Nephron progenitor cell (in vitro differentiated cells): ENCODE results near the gene RNF26.

Experiments used
- DNase-seq: peaks from one replicate; pipeline ENCODE4 v3.0.0; 2021
- H3K27ac Mint-ChIP-seq: 2 replicates; pipeline ENCODE4 v1.8.0; 2021; ENCODE audit warnings: mild to moderate bottlenecking, moderate library complexity, mixed read lengths
- H3K27me3 Mint-ChIP-seq: 2 replicates; pipeline ENCODE4 v1.8.0; 2021; ENCODE audit warnings: mild to moderate bottlenecking, low read depth, mixed read lengths; ENCODE audit not compliant: poor library complexity
- H3K36me3 Mint-ChIP-seq: 2 replicates; pipeline ENCODE4 v1.8.0; 2021; ENCODE audit warnings: low read depth, mixed read lengths
- H3K4me1 Mint-ChIP-seq: 2 replicates; pipeline ENCODE4 v1.8.0; 2021; ENCODE audit warnings: mixed read lengths
- H3K4me3 Mint-ChIP-seq: 2 replicates; pipeline ENCODE4 v1.8.0; 2021; ENCODE audit warnings: mild to moderate bottlenecking, moderate library complexity, mixed read lengths
- H3K9me3 Mint-ChIP-seq: 2 replicates; pipeline ENCODE4 v1.8.0; 2021; ENCODE audit warnings: mild to moderate bottlenecking, moderate library complexity, mixed read lengths
- TF ChIP-seq, protein P1 (sequence below): fragments of 200-600 bp; sonication (generic); IDR thresholded peaks from 2 replicates; pipeline ENCODE4 v1.5.0; 2021; ENCODE audit warnings: antibody characterized with exemption

Gene RNF26

DNA sequence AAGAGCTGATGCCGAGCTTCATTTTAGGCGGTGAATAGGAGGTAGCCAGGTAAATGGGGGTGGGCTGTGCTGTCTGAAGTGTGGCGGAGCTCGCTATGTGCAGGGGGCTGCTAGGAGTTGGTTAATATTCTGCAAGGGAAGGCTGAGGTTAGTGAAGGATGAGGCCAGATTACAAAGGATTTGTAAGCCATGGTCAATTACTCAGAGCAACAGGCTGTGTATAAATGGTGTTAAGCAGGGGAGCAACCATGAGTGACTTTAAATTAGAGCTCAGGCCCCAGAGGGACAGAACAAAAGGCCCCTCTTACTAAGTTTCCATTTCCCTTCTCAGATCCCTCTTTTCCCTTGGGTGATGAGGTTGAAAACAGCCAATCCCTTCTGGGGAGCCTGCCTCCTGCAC, 10.1 kb upstream of the RNF26 start:
- H3K4me3 Mint-ChIP-seq, result no peak overlapping the region
- H3K4me1 Mint-ChIP-seq, result peaks cover 43% of the 10 kb centered on the region
- peaks cover 16% of the 10 kb centered on the region for H3K27me3 Mint-ChIP-seq
- TF ChIP-seq, protein P1, sequence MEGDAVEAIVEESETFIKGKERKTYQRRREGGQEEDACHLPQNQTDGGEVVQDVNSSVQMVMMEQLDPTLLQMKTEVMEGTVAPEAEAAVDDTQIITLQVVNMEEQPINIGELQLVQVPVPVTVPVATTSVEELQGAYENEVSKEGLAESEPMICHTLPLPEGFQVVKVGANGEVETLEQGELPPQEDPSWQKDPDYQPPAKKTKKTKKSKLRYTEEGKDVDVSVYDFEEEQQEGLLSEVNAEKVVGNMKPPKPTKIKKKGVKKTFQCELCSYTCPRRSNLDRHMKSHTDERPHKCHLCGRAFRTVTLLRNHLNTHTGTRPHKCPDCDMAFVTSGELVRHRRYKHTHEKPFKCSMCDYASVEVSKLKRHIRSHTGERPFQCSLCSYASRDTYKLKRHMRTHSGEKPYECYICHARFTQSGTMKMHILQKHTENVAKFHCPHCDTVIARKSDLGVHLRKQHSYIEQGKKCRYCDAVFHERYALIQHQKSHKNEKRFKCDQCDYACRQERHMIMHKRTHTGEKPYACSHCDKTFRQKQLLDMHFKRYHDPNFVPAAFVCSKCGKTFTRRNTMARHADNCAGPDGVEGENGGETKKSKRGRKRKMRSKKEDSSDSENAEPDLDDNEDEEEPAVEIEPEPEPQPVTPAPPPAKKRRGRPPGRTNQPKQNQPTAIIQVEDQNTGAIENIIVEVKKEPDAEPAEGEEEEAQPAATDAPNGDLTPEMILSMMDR, result no peak
- H3K36me3 Mint-ChIP-seq, result no peaks in the 10 kb centered on the region
- H3K27ac Mint-ChIP-seq, result peak overlapping the region; percentile 62
- H3K9me3 Mint-ChIP-seq, result no peaks in the 10 kb centered on the region
- DNase-seq, result no peak

DNA sequence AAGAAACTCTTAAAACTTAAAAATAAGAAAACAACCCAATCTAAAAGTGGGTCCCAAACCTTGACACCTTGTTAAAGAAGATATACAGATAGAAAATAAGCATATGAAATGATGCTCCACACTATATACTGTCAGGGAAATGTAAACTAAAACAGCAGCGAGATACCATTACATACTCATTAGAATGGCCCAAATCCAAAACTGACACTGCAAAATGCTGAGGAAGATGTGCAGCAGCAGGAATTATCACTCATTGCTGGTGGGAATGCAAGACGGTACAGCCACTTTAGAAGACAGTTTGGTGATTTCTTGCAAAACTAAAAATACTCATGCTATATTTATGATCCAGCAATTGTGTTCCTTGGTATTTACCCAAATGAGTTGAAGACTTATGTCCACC, 5.0 kb upstream of the RNF26 start:
- DNase-seq, result no peak
- no peak overlapping the region for H3K4me3 Mint-ChIP-seq
- TF ChIP-seq, protein P1, result no peak
- no peaks in the 10 kb centered on the region for H3K9me3 Mint-ChIP-seq
- H3K4me1 Mint-ChIP-seq, result peaks cover 20% of the 10 kb centered on the region
- no peaks in the 10 kb centered on the region for H3K36me3 Mint-ChIP-seq
- peaks cover 25% of the 10 kb centered on the region for H3K27me3 Mint-ChIP-seq
- H3K27ac Mint-ChIP-seq, result no peak overlapping the region

DNA sequence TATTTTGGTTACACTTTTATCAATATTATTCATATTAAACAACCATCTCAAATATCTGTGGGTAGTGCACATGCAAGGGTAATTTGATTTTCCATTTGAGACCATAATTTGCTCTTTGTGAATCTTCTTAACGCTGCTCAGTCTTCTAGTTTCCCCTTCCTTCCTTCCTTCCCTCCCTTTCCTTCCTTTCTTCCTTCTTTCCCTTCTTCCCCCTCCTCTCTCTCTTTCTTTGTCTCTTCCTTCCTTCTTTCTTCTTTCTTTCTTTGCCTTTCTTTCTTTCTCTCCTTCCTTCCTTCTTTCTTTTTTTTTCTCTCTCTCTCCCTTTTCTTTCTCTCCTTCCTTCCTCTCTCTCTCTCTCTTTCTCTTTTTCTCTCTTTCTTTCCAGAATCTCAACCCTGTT, 4.1 kb upstream of the RNF26 start:
- no peak for DNase-seq

DNA sequence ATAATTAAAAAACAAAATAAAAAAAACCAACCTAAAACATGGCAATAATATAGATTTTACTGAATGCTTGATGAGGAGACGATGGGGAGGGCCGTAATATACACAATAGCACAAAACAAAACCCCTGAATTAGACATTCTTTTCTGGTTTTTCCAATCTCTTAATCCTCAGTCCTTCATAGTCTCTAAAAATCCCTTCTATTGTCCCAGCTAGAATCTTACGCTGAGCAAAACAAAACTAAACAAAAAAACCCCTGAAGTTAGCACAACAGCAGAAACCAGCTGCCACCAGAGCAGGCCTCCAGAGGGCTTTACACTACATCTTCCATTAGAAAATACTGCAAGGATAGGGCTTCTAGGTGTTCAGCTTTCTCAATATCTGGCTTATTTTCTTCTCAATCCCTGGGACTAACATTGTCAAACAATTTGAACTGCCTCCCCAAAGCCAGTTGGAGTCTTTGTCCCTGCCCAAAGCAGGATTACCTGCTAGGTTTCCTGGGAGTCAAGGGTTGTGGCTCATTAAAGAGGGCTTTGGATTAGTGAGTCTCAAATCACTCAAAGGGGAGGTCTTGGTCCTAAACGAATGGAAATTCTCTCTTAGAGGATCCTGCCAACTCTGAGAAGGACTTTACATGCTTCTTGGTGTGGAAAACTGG, 2.1 kb upstream of the RNF26 start:
- DNase-seq, result no peak
- H3K4me3 Mint-ChIP-seq, result no peak overlapping the region
- H3K36me3 Mint-ChIP-seq, result peaks cover 12% of the 10 kb centered on the region
- peaks cover 25% of the 10 kb centered on the region for H3K27me3 Mint-ChIP-seq
- no peaks in the 10 kb centered on the region for H3K9me3 Mint-ChIP-seq
- no peak overlapping the region for H3K27ac Mint-ChIP-seq
- peaks cover 42% of the 10 kb centered on the region for H3K4me1 Mint-ChIP-seq
- TF ChIP-seq, protein P1, result no peak

More for the DNA sequence above, 4.1 kb upstream of the RNF26 start:
- H3K27me3 Mint-ChIP-seq, result peaks cover 25% of the 10 kb centered on the region
- H3K4me1 Mint-ChIP-seq, result peaks cover 22% of the 10 kb centered on the region
- no peaks in the 10 kb centered on the region for H3K9me3 Mint-ChIP-seq
- H3K36me3 Mint-ChIP-seq, result no peaks in the 10 kb centered on the region
- H3K4me3 Mint-ChIP-seq, result no peak overlapping the region
- no peak overlapping the region for H3K27ac Mint-ChIP-seq
- TF ChIP-seq, protein P1, result no peak

DNA sequence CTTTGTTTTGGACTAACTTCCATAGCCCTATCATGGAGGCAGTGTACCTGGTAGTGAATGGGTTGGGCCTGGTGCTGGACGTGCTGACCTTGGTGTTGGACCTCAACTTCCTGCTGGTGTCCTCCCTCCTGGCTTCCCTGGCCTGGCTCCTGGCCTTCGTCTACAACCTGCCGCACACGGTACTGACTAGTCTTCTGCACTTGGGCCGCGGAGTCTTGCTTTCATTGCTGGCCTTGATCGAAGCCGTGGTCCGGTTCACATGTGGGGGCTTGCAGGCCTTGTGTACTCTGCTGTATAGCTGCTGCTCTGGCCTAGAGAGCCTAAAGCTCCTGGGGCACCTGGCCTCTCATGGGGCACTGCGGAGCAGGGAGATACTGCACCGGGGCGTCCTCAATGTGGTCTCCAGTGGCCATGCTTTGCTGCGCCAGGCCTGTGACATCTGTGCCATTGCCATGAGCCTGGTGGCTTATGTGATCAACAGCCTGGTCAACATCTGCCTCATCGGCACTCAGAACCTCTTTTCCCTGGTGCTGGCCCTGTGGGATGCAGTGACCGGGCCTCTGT, 846 bp downstream of the RNF26 start:
- Mint-ChIP-seq H3K36me3 (peaks cover 12% of the 10 kb centered on the region), H3K27me3 (peaks cover 24% of the 10 kb centered on the region), H3K4me1 (peaks cover 64% of the 10 kb centered on the region), H3K27ac (peak overlapping the region; percentile 100), H3K9me3 (no peaks in the 10 kb centered on the region), H3K4me3 (peak overlapping the region; percentile 100)
- DNase-seq, result no peak
- TF ChIP-seq, protein P1, result no peak
